Central memory CD4-positive, alpha-beta T cell (primary cell): ENCODE results near the gene C2orf76.
A peak's percentile ranks its signal among the peaks of the same experiment; 100 is the strongest.
"Not testable (repeated sequence)": the region's sequence is repeated elsewhere in the genome, so short reads cannot be mapped to it uniquely, and the experiment has no call there.

Experiments used
- DNase-seq: peaks from one replicate; pipeline ENCODE4 v3.0.0; 2022

The C2orf76 gene

DNA sequence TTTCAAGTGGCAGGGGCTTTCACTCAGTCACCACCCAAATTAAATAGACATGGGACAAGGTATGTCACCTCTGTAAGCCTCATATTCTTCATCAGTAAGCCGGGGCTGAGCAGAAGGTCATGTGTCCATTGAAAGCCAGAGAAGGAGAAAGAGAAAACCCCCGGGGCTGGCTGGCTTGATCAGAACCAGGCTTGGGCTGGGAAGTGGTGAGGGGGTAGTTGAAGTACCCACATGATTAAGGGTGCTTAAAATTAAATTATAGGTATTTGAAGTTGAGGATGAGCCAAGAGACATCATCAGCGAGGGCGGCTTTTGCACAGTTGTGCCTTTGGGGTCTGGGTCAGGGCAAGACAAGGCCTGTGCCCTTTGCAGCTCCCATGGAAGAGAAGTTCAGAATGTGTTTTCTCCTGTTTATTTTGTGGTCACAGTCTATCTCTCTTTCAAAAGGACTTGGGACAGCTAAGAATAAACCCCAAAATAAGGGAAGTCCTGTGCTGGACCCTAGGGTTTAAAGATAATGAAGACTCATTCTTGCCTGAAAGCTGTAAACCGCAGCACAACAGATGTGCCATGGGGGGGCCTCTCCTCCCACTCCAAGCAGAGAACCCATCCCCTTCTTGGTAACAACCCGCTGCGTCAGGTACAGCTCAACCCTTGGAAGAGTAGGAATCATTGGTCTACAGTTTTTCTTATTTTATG lies 10.8 kb upstream of the C2orf76 start:
- no peak for DNase-seq

- no peak for DNase-seq
Observed at GRCh38 chr2:119376810-119377209, 10.2 kb upstream of the C2orf76 start.

GRCh38 chr2:119376406-119376805 lies 9.8 kb upstream of the C2orf76 start:
- not testable (repeated sequence) for DNase-seq

- DNase-seq, result not testable (repeated sequence)
Observed at GRCh38 chr2:119373907-119374745, 7.5 kb upstream of the C2orf76 start.

DNA sequence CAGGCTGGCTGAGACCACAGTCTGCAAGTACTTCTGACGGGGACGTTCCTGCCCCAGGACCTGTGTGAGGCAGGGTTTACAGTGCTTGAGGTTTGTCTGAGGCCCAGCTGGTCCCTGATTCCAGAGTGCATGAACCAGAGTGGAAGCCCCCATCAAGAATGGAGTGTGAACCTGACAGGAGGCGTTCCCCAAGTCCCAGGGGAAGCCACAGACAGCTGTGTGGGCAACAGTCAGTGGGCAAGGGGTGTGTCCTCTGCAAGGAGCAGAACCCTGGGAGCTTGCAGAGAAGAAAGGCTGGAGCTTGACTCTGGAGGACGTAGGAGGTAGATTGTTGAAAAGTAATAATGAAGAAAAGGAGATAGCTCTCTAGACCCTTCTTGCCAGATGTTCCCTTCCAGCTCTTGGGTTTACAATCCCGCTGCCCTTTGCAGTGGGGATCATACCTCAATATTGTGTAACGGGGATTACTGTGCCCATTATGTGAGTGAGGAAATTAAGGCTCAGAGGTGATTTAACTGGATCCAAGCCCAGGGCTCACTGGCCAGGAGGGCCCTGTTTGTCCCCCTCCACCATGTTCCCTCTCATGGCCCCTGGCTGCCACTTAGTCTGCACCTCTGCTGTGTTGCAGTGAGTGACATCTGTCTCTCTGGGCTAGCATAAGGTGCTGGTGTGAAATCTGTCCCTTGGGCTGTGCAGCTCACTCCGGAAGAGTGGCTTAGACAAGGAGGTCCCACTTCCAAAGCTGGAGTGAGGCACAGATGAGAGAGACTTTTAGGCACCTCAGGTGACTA lies 6.3 kb upstream of the C2orf76 start:
- DNase-seq, result no peak

DNA sequence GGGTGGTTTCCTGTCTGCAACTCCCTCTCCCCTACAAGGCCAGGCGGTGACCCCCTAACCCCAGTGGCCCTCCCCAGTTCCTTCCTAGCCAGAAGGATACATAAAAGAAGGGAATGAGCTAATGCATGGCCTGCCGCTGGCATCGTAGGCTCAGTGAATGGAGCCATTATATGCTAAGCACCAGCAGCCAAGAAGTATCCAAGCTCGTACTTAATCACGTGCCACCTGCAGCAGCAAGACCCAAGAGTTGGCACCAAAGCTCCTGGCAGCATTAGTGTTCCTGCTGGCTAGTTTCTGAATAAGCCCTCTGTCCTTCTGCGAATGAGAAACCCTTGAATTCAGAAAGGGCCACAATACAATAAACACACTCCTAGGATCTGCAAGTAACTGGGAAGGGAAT lies 4.5 kb upstream of the C2orf76 start:
- DNase-seq, result no peak

DNA sequence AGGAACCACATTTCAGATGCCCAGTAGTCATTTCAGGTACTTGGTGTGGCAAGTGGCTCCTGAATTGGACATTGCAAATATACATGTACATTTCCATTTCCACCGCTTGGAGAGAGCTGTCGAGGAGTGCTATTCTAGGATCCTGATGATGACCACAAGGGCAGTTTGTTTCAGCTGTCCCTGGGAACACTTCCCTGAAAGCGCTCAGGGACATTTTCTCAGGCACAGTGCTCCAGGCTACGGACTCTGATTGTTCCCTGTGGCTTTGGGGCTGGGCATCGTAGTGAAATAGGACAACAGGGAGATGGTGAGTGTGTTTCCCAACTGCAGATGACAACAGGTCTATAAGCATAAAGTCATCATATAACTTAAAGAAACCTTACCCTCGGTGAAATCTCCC lies 3.2 kb upstream of the C2orf76 start:
- no peak for DNase-seq

DNA sequence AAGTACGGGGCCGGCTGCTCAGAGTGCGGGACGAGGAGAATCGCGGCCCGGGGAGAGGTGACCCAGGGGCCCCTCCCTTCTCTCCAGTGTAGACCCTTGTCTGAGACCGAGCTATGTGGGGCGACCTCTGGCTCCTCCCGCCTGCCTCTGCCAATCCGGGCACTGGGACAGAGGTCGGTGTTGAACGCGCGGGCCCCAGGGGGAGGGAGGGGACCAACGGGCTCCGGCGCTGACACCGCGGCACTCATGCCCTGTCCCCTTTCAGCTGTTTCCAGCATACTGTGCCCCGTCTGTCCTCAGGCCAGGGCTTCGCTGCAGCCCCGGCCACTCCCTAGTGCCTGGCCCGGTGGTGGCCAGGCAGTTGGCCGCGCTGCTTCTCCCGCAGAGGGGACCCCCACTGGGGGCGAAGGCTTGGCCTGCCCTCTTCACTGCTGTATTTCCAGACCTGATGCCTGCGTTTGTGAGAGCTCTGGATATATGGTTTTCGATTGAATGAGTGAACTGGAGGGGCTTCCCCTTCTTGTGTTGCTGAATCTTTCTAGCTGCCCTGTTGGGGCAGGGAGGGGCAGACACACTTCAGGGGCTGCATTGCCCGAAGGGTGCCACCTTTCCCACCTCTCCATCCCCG lies 952 bp upstream of the C2orf76 start:
- peak; percentile 9 for DNase-seq

GRCh38 chr2:119366161-119366648 lies 429 bp downstream of the C2orf76 start:
- no peak for DNase-seq

GRCh38 chr2:119365436-119365835 lies 1.2 kb downstream of the C2orf76 start:
- no peak for DNase-seq

- DNase-seq, result no peak
Observed at GRCh38 chr2:119364798-119365197, 1.8 kb downstream of the C2orf76 start.

GRCh38 chr2:119360423-119360966 lies 6.1 kb downstream of the C2orf76 start:
- no peak for DNase-seq

DNA sequence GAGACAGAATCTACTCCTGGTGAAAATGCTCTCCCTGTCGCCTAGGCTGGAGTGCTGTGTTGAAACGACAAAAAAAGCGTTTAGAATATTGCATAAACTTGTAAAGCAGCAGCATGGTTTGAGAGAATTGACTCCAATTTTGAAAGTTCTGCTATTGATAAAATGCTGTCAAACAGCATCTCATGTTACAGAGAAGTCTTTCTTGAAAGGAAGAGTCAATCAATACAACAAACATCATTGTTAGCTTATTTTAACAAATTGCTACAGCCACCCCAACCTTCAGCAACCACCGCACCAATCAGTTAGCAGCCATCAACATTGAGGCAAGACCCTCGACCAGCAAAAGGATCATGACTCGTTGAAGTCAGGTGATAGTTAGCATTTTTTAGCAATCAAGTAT lies 6.9 kb downstream of the C2orf76 start:
- no peak for DNase-seq

- DNase-seq, result no peak
Observed at GRCh38 chr2:119354860-119355259, 11.8 kb downstream of the C2orf76 start.

GRCh38 chr2:119352357-119352756 lies 14.3 kb downstream of the C2orf76 start:
- no peak for DNase-seq

GRCh38 chr2:119350311-119350998 lies 16.2 kb downstream of the C2orf76 start:
- DNase-seq, result no peak

DNA sequence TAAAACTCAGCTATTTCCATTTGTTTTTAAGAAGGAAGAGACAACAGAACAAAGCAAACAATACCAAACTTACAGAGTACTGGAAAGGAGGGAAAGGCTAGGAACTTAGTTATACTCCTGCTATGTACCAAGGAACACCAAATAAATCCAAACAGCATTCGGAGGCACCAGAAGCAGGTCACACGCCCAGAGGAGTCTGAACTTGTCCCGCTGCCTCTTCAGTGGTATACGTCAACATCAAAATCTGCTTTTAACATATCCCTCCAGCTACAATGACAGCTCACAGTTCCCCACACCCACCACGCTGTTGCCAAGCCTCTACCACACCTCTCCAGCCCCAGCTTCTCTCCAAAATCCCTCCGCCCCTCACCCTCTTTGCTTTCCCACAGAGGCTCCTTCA lies 17.3 kb downstream of the C2orf76 start:
- no peak for DNase-seq

GRCh38 chr2:119341684-119342083 lies 24.9 kb downstream of the C2orf76 start:
- DNase-seq, result no peak

DNA sequence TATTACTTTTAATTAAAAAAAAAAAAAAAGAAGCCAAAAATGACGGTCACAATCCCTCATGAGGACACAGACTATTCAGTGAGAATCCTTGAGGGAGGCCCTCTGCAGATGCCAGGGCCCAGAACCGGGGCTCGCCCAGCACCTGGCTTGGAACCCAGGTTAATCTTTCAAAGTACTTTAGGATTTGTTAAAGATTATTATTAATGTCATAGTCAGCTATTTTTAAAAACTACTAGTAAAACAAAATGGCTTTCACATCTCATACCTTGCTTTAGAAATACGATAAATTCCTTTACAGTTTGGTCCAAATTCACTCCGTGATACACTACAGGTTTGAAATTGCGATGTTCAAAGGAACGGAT lies 27.1 kb downstream of the C2orf76 start:
- DNase-seq, result no peak

DNA sequence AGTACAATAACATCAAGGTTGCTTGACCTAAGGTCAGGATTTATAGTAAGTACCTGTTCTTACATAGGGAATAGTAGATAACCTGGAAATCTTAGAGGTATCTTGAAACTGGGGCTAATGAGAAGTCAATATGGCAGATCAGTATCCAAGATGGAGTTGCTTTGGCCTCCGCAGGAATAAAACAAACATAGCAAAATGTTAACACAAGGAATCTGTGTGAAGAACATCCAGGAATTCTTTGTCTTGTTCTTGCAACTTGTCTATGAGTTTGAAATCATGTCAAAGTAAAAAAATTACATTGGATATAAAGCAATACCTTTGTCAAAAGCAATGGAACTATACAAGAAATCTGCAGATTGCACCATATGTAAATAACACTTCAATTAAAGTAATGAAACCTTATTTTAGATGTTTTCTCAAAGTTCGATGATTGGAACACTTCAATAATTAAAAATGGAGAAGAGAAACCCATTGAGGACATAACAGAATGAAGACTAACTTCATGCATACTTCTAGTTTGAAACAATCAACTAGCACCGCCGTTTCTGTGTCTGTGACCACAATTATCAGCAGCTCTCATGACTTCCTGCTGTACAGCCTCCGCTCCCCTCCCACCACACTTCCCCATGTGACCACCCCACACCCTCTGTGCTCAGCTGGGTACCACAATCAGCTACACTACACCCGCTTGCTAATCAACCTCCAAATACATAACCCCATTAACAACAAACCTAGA lies 27.6 kb downstream of the C2orf76 start:
- peak; percentile 23 for DNase-seq

- DNase-seq, result no peak
Observed at GRCh38 chr2:119338272-119338671, 28.4 kb downstream of the C2orf76 start.
